ENCODE measurements around the gene MCM9.

DNA sequence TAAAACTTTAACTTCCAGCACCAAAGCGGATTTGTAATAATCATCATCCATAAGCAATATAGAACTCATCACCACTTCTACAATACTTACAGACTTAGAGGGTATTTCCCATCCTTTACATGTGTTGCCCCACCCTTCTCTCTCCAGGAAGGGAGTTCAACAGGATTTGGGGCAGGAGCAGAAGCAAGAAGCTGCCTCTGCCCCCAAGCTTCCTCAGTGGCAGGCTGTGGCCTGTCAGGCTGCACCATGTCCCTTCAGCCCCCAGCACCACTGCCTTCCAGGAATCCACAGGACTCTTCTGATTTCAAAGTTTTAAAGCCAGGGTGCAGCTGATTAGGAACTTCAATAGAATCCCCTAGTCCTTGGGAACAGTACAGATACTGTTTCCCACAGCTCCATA, 36.7 kb upstream of the MCM9 start:
- TF ChIP-seq, protein P1, sequence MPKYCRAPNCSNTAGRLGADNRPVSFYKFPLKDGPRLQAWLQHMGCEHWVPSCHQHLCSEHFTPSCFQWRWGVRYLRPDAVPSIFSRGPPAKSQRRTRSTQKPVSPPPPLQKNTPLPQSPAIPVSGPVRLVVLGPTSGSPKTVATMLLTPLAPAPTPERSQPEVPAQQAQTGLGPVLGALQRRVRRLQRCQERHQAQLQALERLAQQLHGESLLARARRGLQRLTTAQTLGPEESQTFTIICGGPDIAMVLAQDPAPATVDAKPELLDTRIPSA (CRISPR knock-in tag; IDR thresholded peaks at IDR 0.05; ENCODE audit: borderline replicate concordance) = no peak
- TF ChIP-seq ZNF101 (CRISPR knock-in tag; IDR thresholded peaks at IDR 0.05; ENCODE audit: borderline replicate concordance, low read depth) (no peak), ZNF121 (CRISPR knock-in tag; IDR thresholded peaks at IDR 0.05) (no peak), POLR2AphosphoS5 (IDR thresholded peaks at IDR 0.05; ENCODE audit: low read depth, low read length) (no peak), ELF1 (CRISPR knock-in tag; IDR thresholded peaks at IDR 0.05) (no peak), ZNF251 (CRISPR knock-in tag; IDR thresholded peaks at IDR 0.05) (no peak), HDAC6 (IDR thresholded peaks at IDR 0.05; ENCODE audit: low read depth, low read length) (no peak), ZZZ3 (CRISPR knock-in tag; IDR thresholded peaks at IDR 0.05; ENCODE audit: borderline replicate concordance) (no peak), ZNF790 (CRISPR knock-in tag; IDR thresholded peaks at IDR 0.05; ENCODE audit: borderline replicate concordance) (no peak), ZNF670 (CRISPR knock-in tag; IDR thresholded peaks at IDR 0.05; ENCODE audit: borderline replicate concordance) (no peak), DNMT1 (CRISPR knock-in tag; IDR thresholded peaks at IDR 0.05) (no peak)
- TF ChIP-seq, protein P2, sequence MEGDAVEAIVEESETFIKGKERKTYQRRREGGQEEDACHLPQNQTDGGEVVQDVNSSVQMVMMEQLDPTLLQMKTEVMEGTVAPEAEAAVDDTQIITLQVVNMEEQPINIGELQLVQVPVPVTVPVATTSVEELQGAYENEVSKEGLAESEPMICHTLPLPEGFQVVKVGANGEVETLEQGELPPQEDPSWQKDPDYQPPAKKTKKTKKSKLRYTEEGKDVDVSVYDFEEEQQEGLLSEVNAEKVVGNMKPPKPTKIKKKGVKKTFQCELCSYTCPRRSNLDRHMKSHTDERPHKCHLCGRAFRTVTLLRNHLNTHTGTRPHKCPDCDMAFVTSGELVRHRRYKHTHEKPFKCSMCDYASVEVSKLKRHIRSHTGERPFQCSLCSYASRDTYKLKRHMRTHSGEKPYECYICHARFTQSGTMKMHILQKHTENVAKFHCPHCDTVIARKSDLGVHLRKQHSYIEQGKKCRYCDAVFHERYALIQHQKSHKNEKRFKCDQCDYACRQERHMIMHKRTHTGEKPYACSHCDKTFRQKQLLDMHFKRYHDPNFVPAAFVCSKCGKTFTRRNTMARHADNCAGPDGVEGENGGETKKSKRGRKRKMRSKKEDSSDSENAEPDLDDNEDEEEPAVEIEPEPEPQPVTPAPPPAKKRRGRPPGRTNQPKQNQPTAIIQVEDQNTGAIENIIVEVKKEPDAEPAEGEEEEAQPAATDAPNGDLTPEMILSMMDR (CRISPR knock-in tag; IDR thresholded peaks at IDR 0.05) = no peak
- TF ChIP-seq, protein P3, sequence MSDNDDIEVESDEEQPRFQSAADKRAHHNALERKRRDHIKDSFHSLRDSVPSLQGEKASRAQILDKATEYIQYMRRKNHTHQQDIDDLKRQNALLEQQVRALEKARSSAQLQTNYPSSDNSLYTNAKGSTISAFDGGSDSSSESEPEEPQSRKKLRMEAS (IDR thresholded peaks at IDR 0.05) = no peak
